NCI-H226 (cell line): ENCODE measurements around the gene NFKBIA.
"Not testable (repeated sequence)": the region's sequence is repeated elsewhere in the genome, so short reads cannot be mapped to it uniquely, and the experiment has no call there.

Experiments used
- DNase-seq: peaks from one replicate; pipeline ENCODE4 v3.0.0-alpha.2; 2015

NFKBIA gene

DNA sequence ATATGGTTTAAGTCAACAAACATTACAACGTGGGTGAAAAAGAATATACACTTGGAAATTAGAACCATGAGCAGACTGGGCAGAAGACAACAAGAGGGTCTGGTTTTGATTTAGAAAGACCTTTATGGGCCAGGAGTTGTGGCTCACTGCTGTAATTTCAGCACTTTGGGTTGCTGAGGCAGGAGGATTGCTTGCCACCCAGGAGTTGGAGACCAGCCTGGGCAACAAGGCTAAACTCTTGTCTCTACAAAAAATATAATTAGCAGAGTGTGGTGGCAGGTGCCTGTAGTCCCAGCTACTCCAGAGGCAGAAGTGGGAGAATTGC is 2.7 kb upstream of the NFKBIA start:
- no peak for DNase-seq

DNA sequence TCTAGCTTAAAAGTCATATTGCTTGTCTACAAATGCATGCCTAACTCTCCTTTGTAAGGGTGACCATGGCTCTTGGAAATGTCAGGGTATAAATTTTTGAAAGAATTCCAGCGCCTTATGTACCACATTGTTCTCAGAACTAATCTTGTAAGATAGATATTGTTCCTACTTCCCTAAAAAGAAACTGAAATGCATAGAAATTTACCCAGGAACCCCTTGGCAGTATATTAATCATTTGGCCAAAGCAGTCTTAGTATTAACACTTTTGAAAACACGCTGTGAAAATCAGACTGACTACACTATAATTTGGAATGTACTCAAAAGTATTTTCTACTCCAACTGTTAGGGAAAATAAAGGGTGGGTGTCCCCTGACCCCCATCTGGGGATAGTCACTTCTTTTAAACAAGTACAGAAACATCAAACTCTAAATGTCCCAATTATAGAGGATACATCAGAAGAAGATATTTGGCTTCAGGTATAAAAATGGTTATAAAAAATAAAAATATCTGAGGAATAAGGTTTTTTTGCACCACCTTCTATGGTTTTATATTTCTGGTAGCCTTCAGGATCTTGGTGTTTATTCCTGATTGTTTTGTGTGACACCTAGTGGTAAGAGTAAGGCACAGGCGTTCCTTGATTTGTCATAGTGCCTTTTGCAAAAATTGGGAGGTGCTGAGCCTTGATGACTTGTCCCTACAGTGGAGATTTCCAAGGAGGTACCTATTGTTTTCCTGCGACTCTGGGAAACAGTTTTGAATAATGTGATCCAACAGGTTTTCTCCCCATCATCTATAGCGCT is 2.2 kb upstream of the NFKBIA start:
- no peak for DNase-seq

DNA sequence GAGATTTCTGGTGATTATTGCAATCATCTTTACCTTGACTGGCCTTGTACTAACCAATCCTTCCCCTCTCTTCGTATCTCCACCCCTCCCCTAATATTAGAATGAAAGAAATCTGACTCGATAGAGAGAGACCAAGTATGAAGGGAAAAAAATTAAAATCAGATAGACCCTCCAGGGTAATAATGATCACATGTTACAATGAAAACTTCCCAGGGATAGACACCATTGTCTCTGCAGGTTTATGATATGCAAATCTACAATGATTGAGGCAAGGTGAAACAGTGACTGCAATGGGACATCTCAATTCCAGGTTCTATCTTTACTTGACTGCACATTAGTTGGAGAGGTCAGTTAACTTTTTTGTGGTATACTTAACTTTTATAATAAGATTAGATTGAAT is 1.5 kb upstream of the NFKBIA start:
- DNase-seq: no peak

DNA sequence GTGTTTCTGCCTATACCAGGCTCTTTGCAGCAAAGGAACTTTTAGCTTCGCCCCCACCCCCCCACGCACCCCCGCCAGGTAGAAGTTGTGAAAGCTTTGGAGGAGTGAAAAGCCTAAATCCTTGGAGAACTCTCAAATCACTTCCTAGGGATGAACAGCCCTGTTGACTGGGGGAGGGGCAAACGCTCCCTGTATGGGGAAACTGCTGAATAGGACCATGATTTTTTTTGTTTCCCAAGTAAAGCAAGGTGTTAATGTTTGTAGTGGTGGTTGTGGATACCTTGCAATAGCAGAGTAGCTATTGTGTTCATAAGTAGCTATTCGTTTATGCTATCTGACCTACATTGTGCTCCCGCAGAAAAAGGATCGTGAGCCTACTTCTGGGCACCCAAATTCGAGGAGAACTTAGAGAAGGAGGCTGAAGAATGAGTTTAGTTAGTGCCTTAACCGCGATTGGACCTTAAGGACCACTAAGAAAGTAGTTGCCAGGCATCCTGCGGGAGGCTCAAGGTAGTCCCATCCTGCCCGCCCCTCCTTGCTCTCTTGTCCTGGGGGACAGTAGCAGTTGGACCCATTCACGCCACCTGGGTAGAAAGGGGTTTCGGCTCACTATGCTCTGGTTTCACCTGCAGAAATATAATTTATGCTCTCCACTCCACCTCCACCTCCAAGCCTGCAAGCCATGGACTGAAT is 901 bp upstream of the NFKBIA start:
- DNase-seq: no peak

DNA sequence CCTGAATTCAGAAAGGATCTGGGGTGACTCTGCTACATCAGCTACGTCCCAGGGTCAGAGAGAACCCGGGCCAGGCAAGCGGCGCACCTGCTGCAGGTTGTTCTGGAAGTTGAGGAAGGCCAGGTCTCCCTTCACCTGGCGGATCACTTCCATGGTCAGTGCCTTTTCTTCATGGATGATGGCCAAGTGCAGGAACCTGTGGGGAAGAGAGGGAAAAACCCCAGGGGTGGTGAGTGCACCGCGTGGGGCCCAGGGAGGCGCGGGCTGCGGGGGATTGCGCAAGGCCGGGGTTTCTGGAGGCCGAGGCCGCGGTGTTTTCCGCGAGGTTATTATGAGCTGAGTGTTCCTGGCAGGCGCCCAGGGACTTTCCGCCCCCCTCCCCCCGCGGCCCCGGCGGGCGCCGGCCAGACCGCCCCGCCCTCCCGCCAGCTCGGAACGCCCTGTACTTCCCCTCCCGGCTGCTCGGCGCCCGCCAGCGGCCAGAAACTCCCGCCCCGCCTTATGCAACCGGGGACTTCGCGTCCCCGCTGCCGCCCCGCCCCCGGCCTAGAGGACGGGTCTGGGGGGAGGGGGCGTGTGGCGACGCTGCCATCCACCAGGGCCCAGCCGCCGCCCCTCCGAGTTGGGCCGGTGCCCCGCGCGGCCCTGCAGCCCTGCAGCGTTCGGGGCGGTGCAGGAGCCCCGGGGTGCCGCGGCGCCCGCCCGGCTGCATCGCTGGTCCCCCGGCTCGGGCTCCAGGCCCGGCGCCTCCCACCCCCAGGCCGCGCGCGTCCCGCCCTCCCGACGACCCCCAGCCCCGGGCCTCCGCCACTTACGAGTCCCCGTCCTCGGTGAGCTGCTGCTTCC is 723 bp downstream of the NFKBIA start:
- peak; percentile 92 for DNase-seq

DNA sequence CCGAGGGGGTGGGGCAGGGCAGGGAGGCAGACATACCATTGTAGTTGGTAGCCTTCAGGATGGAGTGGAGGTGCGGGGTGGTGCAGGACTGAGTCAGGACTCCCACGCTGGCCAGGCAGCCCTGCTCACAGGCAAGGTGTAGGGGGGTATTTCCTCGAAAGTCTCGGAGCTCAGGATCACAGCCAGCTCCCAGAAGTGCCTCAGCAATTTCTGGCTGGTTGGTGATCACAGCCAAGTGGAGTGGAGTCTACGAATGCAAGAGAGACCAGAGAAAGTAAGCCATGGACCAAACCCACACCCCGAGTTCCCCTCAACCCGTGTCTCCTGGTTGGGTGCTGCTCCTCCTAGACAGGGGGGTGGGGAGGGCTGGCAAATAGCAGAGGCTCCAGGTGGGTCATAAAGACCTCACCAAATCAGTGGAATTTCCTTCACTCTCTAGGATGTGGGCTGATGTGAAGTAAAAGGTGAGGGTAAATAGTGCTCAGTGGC is 1.4 kb downstream of the NFKBIA start:
- peak; percentile 91 for DNase-seq

DNA sequence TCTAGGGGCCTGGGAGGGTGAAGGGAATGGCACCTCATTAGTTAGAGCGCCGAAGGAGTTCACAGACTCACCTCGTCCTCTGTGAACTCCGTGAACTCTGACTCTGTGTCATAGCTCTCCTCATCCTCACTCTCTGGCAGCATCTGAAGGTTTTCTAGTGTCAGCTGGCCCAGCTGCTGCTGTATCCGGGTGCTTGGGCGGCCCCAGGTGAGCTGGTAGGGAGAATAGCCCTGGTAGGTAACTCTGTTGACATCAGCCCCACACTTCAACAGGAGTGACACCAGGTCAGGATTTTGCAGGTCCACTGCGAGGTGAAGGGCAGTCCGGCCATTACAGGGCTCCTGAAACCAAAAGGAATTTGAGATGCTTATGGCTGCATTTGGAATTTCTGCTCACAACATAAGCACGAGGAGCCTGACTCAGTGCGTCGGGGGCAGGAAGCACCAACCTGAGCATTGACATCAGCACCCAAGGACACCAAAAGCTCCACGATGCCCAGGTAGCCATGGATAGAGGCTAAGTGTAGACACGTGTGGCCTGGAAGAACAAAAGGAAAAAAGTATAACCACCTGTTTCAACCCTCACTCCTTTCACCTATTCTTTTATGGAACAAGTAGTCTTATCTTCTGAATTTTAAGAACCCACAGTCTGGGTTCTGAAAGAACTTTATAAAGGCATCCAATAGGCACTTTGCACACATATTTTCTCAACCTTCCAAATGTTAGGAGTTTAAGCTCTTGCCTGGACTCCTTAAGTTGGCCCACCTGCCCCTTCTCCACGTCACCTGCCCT is 2.0 kb downstream of the NFKBIA start:
- no peak for DNase-seq

DNA sequence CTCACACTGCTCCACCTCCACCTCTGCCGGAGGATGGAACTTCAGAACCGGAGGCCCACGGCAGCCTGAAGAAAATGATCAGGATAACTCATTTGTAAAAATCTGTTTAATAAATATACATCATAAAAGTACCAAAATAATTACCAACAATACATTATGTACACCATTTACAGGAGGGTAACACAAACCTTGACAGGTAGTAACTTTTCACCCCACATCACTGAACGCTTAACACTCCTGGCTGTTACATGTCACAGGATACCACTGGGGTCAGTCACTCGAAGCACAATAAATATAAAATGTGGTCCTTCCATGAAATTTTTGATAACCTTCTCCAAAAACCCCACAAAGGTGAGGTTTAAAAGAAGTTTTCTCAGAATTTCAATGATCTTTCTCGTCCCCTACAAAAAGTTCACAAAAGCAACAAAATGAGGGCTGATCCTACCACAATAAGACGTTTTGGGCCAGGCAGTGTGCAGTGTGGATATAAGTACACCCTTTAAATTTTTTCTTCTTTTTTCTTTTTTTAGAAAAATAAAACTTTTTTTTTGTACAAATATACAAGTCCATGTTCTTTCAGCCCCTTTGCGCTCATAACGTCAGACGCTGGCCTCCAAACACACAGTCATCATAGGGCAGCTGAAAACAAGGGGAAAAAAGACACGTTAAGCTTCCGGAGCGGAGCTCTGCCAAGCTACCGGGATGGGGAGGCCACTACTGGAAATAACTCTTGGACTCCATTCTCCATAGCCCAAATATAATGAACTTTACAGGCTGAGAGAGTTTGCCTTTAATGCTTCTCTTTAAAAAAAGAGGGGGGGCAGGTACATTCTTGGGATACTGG is 2.9 kb downstream of the NFKBIA start:
- no peak for DNase-seq

DNA sequence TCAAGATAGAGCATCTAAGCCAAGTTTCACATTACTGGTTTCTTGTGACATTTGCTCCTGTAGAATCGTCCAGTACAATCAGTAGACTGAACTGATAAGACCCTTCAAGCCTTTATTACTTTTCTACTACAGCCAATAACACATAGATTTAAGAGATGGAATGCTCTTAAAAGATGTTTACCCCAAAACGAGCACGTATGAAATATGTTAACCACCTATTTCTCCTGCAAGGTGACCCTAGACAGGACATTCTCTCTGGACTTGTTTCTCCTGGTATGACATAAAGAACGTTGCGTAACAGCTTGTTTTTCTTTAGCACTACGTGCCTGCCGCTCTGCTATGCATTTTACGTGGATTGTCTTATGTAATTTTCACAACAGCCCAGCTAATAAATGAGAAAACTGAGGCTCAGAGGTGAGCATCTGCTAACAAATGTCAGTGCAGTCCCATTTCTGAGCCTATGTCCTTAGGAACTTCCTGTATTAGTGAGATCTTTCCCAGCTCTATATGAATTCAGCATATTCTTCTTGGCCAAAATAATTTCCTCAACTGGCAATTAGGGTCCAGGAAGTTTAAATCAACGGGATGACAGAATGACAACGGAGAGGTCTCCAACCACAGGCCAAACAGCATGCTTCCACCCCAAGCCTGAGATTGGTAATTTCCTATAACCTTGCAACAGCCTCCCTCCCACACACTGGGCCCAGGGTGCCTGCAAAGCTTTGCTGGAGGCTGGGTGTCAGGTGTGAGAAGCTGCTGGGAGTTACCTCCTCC is 3.7 kb downstream of the NFKBIA start:
- DNase-seq: no peak

DNA sequence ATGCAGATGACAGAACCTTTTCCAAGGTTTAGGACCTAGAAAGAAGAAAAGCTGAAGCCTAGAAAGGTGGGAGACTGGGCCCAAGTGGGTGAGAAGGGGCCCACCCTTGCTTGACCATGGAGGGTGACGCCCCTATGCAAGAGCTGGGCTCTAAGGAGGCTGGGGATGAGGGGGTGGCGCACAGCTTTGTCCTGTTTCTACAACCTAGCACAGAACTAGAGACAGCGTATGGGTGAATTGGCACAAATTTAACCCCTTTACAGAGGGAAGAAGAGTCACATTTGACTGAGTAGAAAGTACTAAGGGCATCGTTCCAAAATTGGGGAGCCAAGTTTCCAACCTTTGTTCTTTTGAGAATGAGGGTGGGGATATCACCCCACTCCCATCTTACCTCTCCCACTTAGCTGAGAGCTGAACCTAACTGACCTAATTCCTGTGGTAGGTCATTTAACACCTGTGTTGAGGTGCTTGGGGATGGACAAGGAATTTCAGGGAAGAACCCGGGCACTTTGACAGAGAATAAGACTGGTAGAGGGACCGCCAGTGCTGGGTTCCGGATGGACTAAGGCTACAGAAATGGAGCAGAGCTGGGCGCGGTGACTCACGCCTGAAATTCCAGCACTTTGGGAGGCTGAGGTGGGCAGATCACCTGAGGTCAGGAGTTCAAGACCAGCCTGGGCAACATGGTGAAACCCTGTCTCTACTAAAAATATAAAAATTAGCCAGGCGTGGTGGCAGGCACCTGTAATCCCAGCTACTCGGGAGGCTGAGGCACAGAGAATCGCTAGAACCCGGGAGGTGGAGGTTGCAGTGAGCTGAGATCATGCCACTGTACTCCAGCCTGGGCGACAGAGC is 5.2 kb downstream of the NFKBIA start:
- no peak for DNase-seq

DNA sequence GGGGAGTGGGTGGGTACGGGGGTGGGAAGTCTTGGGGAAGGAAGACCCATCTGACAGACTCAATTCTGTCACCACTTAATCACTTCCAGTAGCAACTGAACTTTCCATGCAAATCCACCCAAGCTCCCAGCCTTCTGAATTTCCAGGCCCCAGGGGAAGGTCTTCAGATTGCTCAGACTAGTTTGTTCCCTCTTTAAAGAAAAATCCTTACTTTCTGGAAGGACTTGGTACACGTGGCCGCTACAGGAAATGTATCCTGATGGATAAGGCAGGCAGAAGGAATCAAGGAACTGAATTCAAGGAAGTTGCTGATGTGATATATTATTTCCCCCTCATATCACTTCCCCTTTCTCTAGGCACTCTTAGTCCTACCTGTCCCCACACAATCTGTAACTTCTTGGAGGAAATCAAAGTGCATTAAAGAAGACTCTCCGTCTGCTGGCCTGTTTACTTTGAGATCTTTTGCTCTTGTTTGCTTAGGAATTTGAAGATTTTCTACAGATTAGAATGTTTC is 6.4 kb downstream of the NFKBIA start:
- DNase-seq: no peak

DNA sequence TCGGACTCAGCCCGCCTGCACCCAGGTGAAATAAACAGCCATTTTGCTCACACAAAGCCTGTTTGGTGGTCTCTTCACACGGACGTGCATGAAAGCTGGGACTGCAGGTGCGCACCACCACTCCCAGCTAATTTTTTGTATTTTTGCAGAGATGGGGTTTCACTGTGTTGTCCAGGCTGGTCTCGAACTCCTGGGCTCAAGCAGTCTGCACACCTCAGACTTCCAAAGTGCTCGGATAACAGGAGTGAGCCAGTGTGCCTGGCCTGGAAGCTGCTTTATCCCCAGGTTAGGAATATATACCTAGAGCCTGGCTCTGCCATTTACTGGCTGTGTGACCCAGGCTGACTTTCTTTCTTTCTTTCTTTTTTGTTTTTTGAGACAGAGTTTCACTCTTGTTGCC is 7.9 kb downstream of the NFKBIA start:
- not testable (repeated sequence) for DNase-seq

DNA sequence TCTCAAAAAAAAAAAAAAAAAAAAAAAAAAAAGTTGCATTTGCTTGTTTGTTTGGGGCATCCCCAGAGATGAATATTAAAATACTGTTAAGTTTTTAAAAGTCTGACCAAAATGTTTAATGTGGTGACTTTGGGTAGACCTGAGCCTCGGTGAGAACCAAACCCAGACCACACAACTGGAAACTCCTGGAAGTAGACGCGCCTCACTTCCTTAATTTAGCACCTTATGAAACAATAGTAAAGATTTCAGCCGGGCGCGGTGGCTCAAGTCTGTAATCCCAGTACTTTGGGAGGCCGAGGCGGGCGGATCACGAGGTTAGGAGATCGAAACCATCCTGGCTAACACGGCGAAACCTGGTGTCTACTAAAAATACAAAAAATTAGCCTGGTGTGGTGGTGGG is 9.3 kb downstream of the NFKBIA start:
- DNase-seq: no peak

DNA sequence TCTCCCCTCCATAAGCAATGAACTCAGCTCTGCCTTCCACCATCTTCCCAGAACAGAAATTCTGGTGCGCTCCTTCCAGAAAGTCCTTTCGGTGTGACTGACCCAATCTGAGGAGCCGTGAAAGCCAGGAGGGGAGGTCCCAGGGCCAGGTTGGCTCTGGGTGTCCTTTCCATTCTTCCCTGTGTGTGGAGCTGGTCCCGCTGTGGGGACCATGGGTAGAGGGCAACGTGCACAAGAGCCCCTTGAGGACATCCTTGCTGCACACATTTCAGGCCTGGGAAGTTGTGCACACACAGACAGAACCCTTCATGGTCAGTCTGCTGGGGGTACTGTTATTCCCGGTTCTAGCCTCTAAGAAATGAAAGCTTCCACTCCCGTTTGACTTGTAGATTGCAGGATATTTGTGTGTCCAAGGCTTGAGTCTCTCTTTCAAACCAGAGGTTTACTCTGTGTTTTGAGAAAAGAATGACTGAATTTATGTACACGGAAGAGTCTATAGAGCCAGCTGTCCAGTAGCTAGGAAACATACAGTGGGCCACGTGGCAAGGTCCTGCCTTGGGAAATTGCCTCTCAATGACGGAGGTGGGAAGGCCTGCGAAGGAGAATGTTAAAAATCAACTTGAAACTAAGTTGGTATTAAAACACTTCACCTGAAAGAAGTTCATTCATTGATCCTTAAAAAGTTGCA is 10.1 kb downstream of the NFKBIA start:
- DNase-seq: no peak

DNA sequence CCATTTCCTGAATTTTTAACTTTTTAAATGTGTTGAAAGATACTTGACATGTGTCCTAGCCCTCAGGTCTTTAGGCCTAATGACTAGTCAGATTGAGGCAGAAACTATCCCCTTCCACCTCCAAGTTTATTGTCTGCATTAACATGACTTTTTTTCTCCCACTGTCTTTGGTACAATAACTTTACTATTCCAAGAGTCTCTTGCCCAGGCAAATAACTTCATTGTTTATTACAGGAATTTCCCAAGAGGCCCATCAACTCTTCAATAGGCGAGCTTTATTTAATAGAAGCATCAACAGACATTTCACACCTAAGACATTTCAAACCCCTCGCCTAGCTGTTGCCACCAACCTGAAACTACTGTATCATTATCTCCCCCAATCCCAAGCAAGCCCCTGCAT is 10.7 kb downstream of the NFKBIA start:
- no peak for DNase-seq

DNA sequence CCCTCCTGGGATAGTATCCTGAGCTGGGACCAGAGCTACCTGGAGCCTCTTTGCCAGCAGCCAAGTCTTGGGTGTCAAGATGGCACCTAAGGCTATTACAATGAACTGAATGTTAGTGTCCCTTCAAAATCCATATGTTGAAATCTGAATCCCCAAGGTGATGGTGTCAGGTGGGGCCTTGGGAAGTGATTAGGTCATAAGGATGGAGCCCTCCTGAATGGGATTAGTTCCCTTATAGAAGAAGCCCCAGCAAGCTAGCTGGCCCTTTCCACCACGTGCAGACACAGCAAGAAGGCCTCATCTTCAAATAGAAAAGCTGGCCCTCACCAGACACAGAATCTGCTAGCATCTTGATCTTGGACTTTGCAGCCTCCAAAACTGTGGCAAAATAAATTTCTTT is 12.4 kb downstream of the NFKBIA start:
- DNase-seq: no peak

DNA sequence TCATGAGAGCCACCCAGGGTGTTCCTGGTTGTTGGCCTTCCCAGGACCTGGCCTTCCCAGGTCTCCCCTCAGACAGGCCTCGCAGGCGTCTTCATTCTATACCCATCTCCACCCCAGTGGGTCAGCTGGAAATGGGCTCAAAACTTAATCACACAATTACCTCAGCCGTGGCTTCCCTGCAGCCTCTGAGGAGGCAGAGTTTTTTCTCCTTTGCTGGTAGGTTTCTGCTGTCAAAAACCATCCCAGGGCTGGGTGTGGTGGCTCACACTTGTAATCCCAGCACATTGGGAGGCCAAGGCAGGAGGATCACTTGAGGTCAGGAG is 13.2 kb downstream of the NFKBIA start:
- no peak for DNase-seq

DNA sequence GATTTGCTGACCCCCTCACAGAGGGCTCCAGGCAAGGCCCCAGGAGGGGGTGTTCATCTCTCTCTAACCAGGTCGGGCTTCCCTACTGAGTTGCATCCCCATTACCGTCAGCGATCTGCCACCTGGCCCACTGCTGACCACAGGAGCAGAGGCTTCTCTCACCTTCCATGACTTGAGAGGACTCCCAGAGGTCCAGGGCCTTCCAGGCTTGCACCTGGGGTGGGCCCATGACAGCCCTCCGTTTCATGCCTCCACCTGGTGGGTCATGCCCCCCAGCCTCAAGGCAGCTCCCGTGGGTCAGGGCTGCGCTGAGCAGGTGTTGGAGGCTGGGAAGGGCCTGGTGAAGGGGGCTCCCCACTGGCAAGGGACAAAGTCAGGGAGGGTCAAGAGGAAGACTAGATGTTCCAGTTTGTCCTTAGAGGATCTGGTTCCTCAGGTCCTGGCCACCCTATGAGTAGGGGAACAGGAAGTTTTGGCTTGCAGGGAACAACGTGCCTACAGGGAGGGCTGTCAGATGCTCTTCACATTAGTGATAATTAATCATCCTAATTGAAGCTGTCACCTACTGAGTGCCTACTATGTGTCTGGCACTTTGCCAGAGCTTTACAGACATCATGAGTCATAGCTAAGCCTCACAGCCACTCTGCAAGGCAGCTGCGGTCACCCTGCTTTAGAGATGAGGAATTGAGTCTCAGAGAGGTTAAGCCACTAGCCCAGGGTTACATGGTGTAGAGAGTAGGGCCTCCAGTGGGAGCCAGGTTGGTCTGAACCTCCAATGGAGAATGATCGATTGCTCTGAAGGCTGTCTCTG is 13.8 kb downstream of the NFKBIA start:
- DNase-seq: no peak

DNA sequence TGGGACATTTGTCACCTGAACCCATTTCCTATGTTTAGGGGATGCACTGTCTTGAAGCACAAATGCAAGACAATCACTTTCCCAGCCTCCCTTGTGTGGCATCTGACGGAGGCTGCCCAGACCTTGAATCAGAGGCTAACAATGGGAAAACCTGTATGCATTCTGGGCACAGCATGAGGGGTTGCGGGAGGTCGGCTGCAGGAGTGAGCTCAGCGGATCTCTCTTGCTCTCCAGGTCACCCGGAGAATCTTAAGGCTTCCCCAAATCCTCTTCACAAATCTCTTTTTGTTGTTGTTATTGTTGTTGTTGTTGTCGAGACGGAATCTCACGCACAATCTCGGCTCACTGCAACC is 15.3 kb downstream of the NFKBIA start:
- DNase-seq: no peak
